Endothelial cell of umbilical vein (primary cell): ENCODE data around the gene RBM8A.

Experiments used
- EZH2 ChIP-seq: IDR thresholded peaks from 2 replicates; pipeline ENCODE4 v1.6.1; 2012; ENCODE audit warnings: borderline replicate concordance, low read depth, mild to moderate bottlenecking, moderate library complexity, low read length, inconsistent platforms; ENCODE audit not compliant: severe bottlenecking
- MYC ChIP-seq: IDR thresholded peaks from one replicate; pipeline ENCODE4 v1.6.1; 2011; ENCODE audit warnings: mild to moderate bottlenecking, low read depth, low read length
- POLR2A ChIP-seq: IDR thresholded peaks from 2 replicates; pipeline ENCODE4 v1.6.1; 2012; ENCODE audit warnings: low read depth, mild to moderate bottlenecking, control low read depth, low read length
- POLR2AphosphoS5 ChIP-seq: IDR thresholded peaks from 2 replicates; pipeline ENCODE4 v1.6.1; 2012; ENCODE audit warnings: low read depth, mild to moderate bottlenecking, control low read depth, low read length, moderate library complexity; ENCODE audit not compliant: insufficient read depth
- TF ChIP-seq, protein P1 (sequence below), 2 donors: IDR thresholded peaks; 1 replicate in 1 of 2; 2 replicates in 1 of 2; pipeline ENCODE4 v1.5.1; 2011; ENCODE audit warnings: low read length in 2 of 2, mild to moderate bottlenecking in 2 of 2, moderate library complexity in 2 of 2, control low read depth in 1 of 2, inconsistent platforms in 1 of 2, low read depth in 1 of 2; ENCODE audit not compliant: insufficient read depth in 1 of 2; ENCODE audit errors: extremely low read depth in 1 of 2
- TF ChIP-seq, protein P2 (sequence below): IDR thresholded peaks from 2 replicates; pipeline ENCODE4 v1.6.1; 2011; ENCODE audit not compliant: insufficient read depth, insufficient read length

DNA sequence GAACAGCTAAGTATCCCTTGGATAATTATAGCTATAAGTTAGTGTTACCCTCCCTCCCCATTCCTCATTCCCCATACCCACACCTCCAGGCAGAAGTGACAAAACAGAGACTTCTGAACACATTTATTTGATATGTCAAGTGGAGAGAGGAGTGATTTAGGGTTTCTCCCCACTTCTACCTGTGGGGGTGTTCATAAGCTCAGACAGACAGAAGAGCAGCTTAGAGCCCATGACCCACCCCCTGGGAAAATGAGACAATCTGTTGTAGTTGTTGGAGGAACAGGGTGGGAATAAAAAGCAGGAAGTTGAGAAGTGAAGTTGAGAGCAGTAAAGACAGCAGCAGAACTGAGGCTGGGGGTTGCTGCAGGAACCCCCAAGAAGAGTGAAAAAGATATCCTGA is 32.0 kb upstream of the RBM8A start:
- TF ChIP-seq, protein P1, sequence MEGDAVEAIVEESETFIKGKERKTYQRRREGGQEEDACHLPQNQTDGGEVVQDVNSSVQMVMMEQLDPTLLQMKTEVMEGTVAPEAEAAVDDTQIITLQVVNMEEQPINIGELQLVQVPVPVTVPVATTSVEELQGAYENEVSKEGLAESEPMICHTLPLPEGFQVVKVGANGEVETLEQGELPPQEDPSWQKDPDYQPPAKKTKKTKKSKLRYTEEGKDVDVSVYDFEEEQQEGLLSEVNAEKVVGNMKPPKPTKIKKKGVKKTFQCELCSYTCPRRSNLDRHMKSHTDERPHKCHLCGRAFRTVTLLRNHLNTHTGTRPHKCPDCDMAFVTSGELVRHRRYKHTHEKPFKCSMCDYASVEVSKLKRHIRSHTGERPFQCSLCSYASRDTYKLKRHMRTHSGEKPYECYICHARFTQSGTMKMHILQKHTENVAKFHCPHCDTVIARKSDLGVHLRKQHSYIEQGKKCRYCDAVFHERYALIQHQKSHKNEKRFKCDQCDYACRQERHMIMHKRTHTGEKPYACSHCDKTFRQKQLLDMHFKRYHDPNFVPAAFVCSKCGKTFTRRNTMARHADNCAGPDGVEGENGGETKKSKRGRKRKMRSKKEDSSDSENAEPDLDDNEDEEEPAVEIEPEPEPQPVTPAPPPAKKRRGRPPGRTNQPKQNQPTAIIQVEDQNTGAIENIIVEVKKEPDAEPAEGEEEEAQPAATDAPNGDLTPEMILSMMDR (IDR thresholded peaks at IDR 0.05; ENCODE audit: extremely low read depth in 1 of 2, insufficient read depth in 1 of 2, low read depth in 1 of 2, low read length in 2 of 2): no peak
- TF ChIP-seq POLR2AphosphoS5 (no peak), EZH2 (no peak), MYC (no peak), POLR2A (no peak)
- TF ChIP-seq, protein P2, sequence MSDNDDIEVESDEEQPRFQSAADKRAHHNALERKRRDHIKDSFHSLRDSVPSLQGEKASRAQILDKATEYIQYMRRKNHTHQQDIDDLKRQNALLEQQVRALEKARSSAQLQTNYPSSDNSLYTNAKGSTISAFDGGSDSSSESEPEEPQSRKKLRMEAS: no peak
